Activated CD4-positive, alpha-beta T cell treated with anti-CD3 and anti-CD28 coated beads for 36 hours (primary cell): ENCODE results near the gene PTPRT. TPM values are rescaled to one million over a fixed set of nuclear protein-coding genes. Genes with fewer than 3 reads are reported as not detected.

ENCODE experiments used
- ATAC-seq: fragments of 200-7000 bp; cut with Tn5 transposase; one replicate; pipeline ENCODE4 v1.10.0; 2021; ENCODE audit warnings: mild to moderate bottlenecking, moderate library complexity
- CTCF ChIA-PET: fragments of 350-600 bp; sonication (Branson Sonifier 250); formaldehyde crosslinking; loops from one replicate; lab custom pipeline; 2021; ENCODE audit warnings: antibody characterized with exemption; lab: Charles Lee
- POLR2A ChIA-PET: fragments of 350-600 bp; sonication (Branson Sonifier 250); formaldehyde crosslinking; loops from one replicate; lab custom pipeline; 2021; ENCODE audit warnings: antibody characterized with exemption, inconsistent platforms; lab: Charles Lee
- DNase-seq: peaks from one replicate; pipeline ENCODE4 v3.0.0-alpha.2; 2020
- H3K27ac Mint-ChIP-seq: one replicate; pipeline ENCODE4 v1.8.0; 2021; ENCODE audit warnings: mixed read lengths
- H3K27me3 Mint-ChIP-seq: one replicate; pipeline ENCODE4 v1.8.0; 2021; ENCODE audit warnings: mixed read lengths
- H3K36me3 Mint-ChIP-seq: one replicate; pipeline ENCODE4 v1.8.0; 2021; ENCODE audit warnings: low read depth, mixed read lengths
- H3K4me1 Mint-ChIP-seq: one replicate; pipeline ENCODE4 v1.8.0; 2021; ENCODE audit warnings: mixed read lengths
- H3K4me3 Mint-ChIP-seq: one replicate; pipeline ENCODE4 v1.8.0; 2021; ENCODE audit warnings: mild to moderate bottlenecking, moderate library complexity, mixed read lengths
- H3K9me3 Mint-ChIP-seq: one replicate; pipeline ENCODE4 v1.8.0; 2021; ENCODE audit warnings: low read depth, mixed read lengths
- intact Hi-C, 2 experiments: fragments of 100-400 bp; cut with DNase I in 1 of 2; cut with micrococcal nuclease in 1 of 2; formaldehyde crosslinking; loops; one replicate each; pipeline versions ENCODE4 v1.14.2 to v1.15.1; 2022 to 2024; cut with DNase I, micrococcal nuclease
- total RNA-seq, 2 experiments: library from RNA; stranded (reverse); gene quantifications; one replicate each; pipeline ENCODE4 v1.2.3, GENCODE V29; 2021

Gene PTPRT
- total RNA-seq, 2 experiments from 2014 or later: not detected

GRCh38 chr20:42700372-42700771, 489.3 kb downstream of the PTPRT start:
- Mint-ChIP-seq H3K36me3 (no peaks in the 10 kb centered on the region), H3K27me3 (no peaks in the 10 kb centered on the region), H3K4me3 (no peak overlapping the region), H3K27ac (no peak overlapping the region), H3K9me3 (peaks cover 10% of the 10 kb centered on the region), H3K4me1 (no peaks in the 10 kb centered on the region)
- ATAC-seq (no peak), DNase-seq (no peak)
- ChIA-PET CTCF (no interaction called here), POLR2A (no interaction called here)
- intact Hi-C loops: no loop called here

GRCh38 chr20:42697962-42698361, 491.7 kb downstream of the PTPRT start:
- intact Hi-C loops: no loop called here
- ChIA-PET POLR2A (no interaction called here), CTCF (no interaction called here)

GRCh38 chr20:42690842-42691437, 498.8 kb downstream of the PTPRT start:
- POLR2A ChIA-PET: no interaction called here
- ATAC-seq (no peak), DNase-seq (no peak)
- Mint-ChIP-seq H3K36me3 (no peaks in the 10 kb centered on the region), H3K27me3 (no peaks in the 10 kb centered on the region), H3K4me1 (no peaks in the 10 kb centered on the region), H3K4me3 (no peak overlapping the region), H3K27ac (no peak overlapping the region), H3K9me3 (peaks cover 8% of the 10 kb centered on the region)
- CTCF ChIA-PET: interaction anchor here (1.0 kb wide), 1 partner anchor 104 kb away, joined by 3 read pairs; no protein-coding TSS in a partner anchor
- intact Hi-C loops: no loop called here

More at GRCh38 chr20:42697962-42698361, 491.7 kb downstream of the PTPRT start:
- DNase-seq (no peak), ATAC-seq (no peak)
- no peak overlapping the region for H3K4me3 Mint-ChIP-seq
- H3K36me3 Mint-ChIP-seq: no peaks in the 10 kb centered on the region
- peaks cover 5% of the 10 kb centered on the region for H3K9me3 Mint-ChIP-seq
- H3K4me1 Mint-ChIP-seq: no peaks in the 10 kb centered on the region
- H3K27ac Mint-ChIP-seq: no peak overlapping the region
- H3K27me3 Mint-ChIP-seq: no peaks in the 10 kb centered on the region

- H3K4me1 Mint-ChIP-seq: no peaks in the 10 kb centered on the region
- POLR2A ChIA-PET: no interaction called here
- no peaks in the 10 kb centered on the region for H3K36me3 Mint-ChIP-seq
- no peak overlapping the region for H3K27ac Mint-ChIP-seq
- intact Hi-C loops: no loop called here
- peaks cover 8% of the 10 kb centered on the region for H3K9me3 Mint-ChIP-seq
- no peak for ATAC-seq
- peak; percentile 9 for DNase-seq
- H3K27me3 Mint-ChIP-seq: no peaks in the 10 kb centered on the region
- no peak overlapping the region for H3K4me3 Mint-ChIP-seq
- CTCF ChIA-PET: no interaction called here
Measured at GRCh38 chr20:42688576-42688975, 501.1 kb downstream of the PTPRT start.

- intact Hi-C loops: no loop called here
Measured at GRCh38 chr20:42686057-42686456, 503.6 kb downstream of the PTPRT start.

GRCh38 chr20:42678895-42679294, 510.8 kb downstream of the PTPRT start:
- H3K4me1 Mint-ChIP-seq: no peaks in the 10 kb centered on the region
- no peaks in the 10 kb centered on the region for H3K36me3 Mint-ChIP-seq
- ChIA-PET POLR2A (no interaction called here), CTCF (interaction anchor here (0.6 kb wide), 1 partner anchor 983 kb away, joined by 3 read pairs; no protein-coding TSS in a partner anchor)
- DNase-seq: no peak
- no peak overlapping the region for H3K4me3 Mint-ChIP-seq
- intact Hi-C loops: no loop called here
- peaks cover 3% of the 10 kb centered on the region for H3K9me3 Mint-ChIP-seq
- H3K27me3 Mint-ChIP-seq: no peaks in the 10 kb centered on the region
- no peak for ATAC-seq
- H3K27ac Mint-ChIP-seq: no peak overlapping the region

More at GRCh38 chr20:42686057-42686456, 503.6 kb downstream of the PTPRT start:
- ChIA-PET POLR2A (no interaction called here), CTCF (no interaction called here)
- no peak for ATAC-seq
- H3K4me1 Mint-ChIP-seq: no peaks in the 10 kb centered on the region
- H3K9me3 Mint-ChIP-seq: peaks cover 8% of the 10 kb centered on the region
- no peaks in the 10 kb centered on the region for H3K36me3 Mint-ChIP-seq
- H3K27me3 Mint-ChIP-seq: no peaks in the 10 kb centered on the region
- H3K4me3 Mint-ChIP-seq: no peak overlapping the region
- H3K27ac Mint-ChIP-seq: no peak overlapping the region
- DNase-seq: no peak

GRCh38 chr20:42656130-42656529, 533.6 kb downstream of the PTPRT start:
- no peak for ATAC-seq
- H3K27me3 Mint-ChIP-seq: no peaks in the 10 kb centered on the region
- H3K4me1 Mint-ChIP-seq: no peaks in the 10 kb centered on the region
- no peaks in the 10 kb centered on the region for H3K9me3 Mint-ChIP-seq
- H3K4me3 Mint-ChIP-seq: no peak overlapping the region
- H3K27ac Mint-ChIP-seq: no peak overlapping the region
- no peak for DNase-seq
- intact Hi-C loops: no loop called here
- H3K36me3 Mint-ChIP-seq: no peaks in the 10 kb centered on the region
- CTCF ChIA-PET: no interaction called here
- POLR2A ChIA-PET: no interaction called here

GRCh38 chr20:42652266-42652665, 537.4 kb downstream of the PTPRT start:
- ATAC-seq (no peak), DNase-seq (no peak)
- H3K27ac Mint-ChIP-seq: no peak overlapping the region
- no peaks in the 10 kb centered on the region for H3K27me3 Mint-ChIP-seq
- H3K4me3 Mint-ChIP-seq: no peak overlapping the region
- CTCF ChIA-PET: no interaction called here
- POLR2A ChIA-PET: no interaction called here
- H3K36me3 Mint-ChIP-seq: no peaks in the 10 kb centered on the region
- intact Hi-C loops: no loop called here
- peaks cover 3% of the 10 kb centered on the region for H3K9me3 Mint-ChIP-seq
- H3K4me1 Mint-ChIP-seq: no peaks in the 10 kb centered on the region

- DNase-seq: no peak
- POLR2A ChIA-PET: no interaction called here
Measured at GRCh38 chr20:42650191-42650746, 539.4 kb downstream of the PTPRT start.

GRCh38 chr20:42649748-42650147, 540.0 kb downstream of the PTPRT start:
- CTCF ChIA-PET: no interaction called here
- H3K36me3 Mint-ChIP-seq: no peaks in the 10 kb centered on the region
- intact Hi-C loops: no loop called here
- DNase-seq (no peak), ATAC-seq (no peak)
- H3K27ac Mint-ChIP-seq: no peak overlapping the region
- H3K4me1 Mint-ChIP-seq: no peaks in the 10 kb centered on the region
- POLR2A ChIA-PET: no interaction called here
- peaks cover 3% of the 10 kb centered on the region for H3K9me3 Mint-ChIP-seq
- H3K27me3 Mint-ChIP-seq: no peaks in the 10 kb centered on the region
- no peak overlapping the region for H3K4me3 Mint-ChIP-seq

More at GRCh38 chr20:42650191-42650746, 539.4 kb downstream of the PTPRT start:
- Mint-ChIP-seq H3K9me3 (peaks cover 3% of the 10 kb centered on the region), H3K27ac (no peak overlapping the region), H3K27me3 (no peaks in the 10 kb centered on the region), H3K4me3 (no peak overlapping the region), H3K4me1 (no peaks in the 10 kb centered on the region), H3K36me3 (no peaks in the 10 kb centered on the region)
- intact Hi-C loops: no loop called here
- no peak for ATAC-seq
- CTCF ChIA-PET: no interaction called here

- no peak overlapping the region for H3K4me3 Mint-ChIP-seq
- CTCF ChIA-PET: no interaction called here
Measured at GRCh38 chr20:42646250-42646649, 543.5 kb downstream of the PTPRT start.

GRCh38 chr20:42641886-42642285, 547.8 kb downstream of the PTPRT start:
- CTCF ChIA-PET: no interaction called here
- Mint-ChIP-seq H3K4me1 (no peaks in the 10 kb centered on the region), H3K9me3 (no peaks in the 10 kb centered on the region), H3K36me3 (no peaks in the 10 kb centered on the region), H3K27ac (no peak overlapping the region), H3K4me3 (no peak overlapping the region), H3K27me3 (no peaks in the 10 kb centered on the region)
- ATAC-seq: no peak
- POLR2A ChIA-PET: no interaction called here
- intact Hi-C loops: no loop called here
- DNase-seq: no peak

More at GRCh38 chr20:42646250-42646649, 543.5 kb downstream of the PTPRT start:
- H3K27ac Mint-ChIP-seq: no peak overlapping the region
- no peaks in the 10 kb centered on the region for H3K4me1 Mint-ChIP-seq
- intact Hi-C loops: no loop called here
- POLR2A ChIA-PET: no interaction called here
- no peaks in the 10 kb centered on the region for H3K36me3 Mint-ChIP-seq
- DNase-seq (no peak), ATAC-seq (no peak)
- peaks cover 3% of the 10 kb centered on the region for H3K9me3 Mint-ChIP-seq
- no peaks in the 10 kb centered on the region for H3K27me3 Mint-ChIP-seq
